Measurements from ENCODE around the gene ARHGAP22.

Gene ARHGAP22

GRCh38 chr10:48476279-48476982 lies 128.4 kb downstream of the ARHGAP22 start:
- ATAC-seq (ENCODE audit: low read depth), result no peak
- H3K4me1 ChIP-seq (ENCODE audit: insufficient read depth, poor library complexity, severe bottlenecking), result peaks cover 5% of the 10 kb centered on the region
- H3K4me3 ChIP-seq (ENCODE audit: severe bottlenecking), result no peak overlapping the region
- TF ChIP-seq CTCF (IDR thresholded peaks at IDR 0.05; ENCODE audit: poor library complexity, severe bottlenecking), result no peak
- H3K27ac ChIP-seq (ENCODE audit: poor library complexity, severe bottlenecking), result no peak overlapping the region
- no peaks in the 10 kb centered on the region for H3K27me3 ChIP-seq (ENCODE audit: insufficient read depth, poor library complexity, severe bottlenecking)
- no peaks in the 10 kb centered on the region for H3K9me3 ChIP-seq (ENCODE audit: severe bottlenecking)
- no peaks in the 10 kb centered on the region for H3K36me3 ChIP-seq (ENCODE audit: low read depth)
- DNase-seq (ENCODE audit: low spot score), result no peak

- Histone ChIP-seq H3K9me3 (ENCODE audit: severe bottlenecking) (no peaks in the 10 kb centered on the region), H3K27me3 (ENCODE audit: insufficient read depth, poor library complexity, severe bottlenecking) (no peaks in the 10 kb centered on the region), H3K36me3 (ENCODE audit: low read depth) (no peaks in the 10 kb centered on the region), H3K4me1 (ENCODE audit: insufficient read depth, poor library complexity, severe bottlenecking) (peaks cover 10% of the 10 kb centered on the region), H3K4me3 (ENCODE audit: severe bottlenecking) (no peak overlapping the region), H3K27ac (ENCODE audit: poor library complexity, severe bottlenecking) (no peak overlapping the region)
- DNase-seq (ENCODE audit: low spot score), result no peak
- no peak for TF ChIP-seq CTCF (IDR thresholded peaks at IDR 0.05; ENCODE audit: poor library complexity, severe bottlenecking)
- ATAC-seq (ENCODE audit: low read depth), result no peak
These were observed 129.0 kb downstream of the ARHGAP22 start for GRCh38 chr10:48475943-48476278.

GRCh38 chr10:48474765-48475365 lies 130.0 kb downstream of the ARHGAP22 start:
- no peak for DNase-seq (ENCODE audit: low spot score)
- no peaks in the 10 kb centered on the region for H3K27me3 ChIP-seq (ENCODE audit: insufficient read depth, poor library complexity, severe bottlenecking)
- H3K9me3 ChIP-seq (ENCODE audit: severe bottlenecking), result no peaks in the 10 kb centered on the region
- H3K4me3 ChIP-seq (ENCODE audit: severe bottlenecking), result no peak overlapping the region
- H3K4me1 ChIP-seq (ENCODE audit: insufficient read depth, poor library complexity, severe bottlenecking), result peaks cover 10% of the 10 kb centered on the region
- H3K36me3 ChIP-seq (ENCODE audit: low read depth), result no peaks in the 10 kb centered on the region
- H3K27ac ChIP-seq (ENCODE audit: poor library complexity, severe bottlenecking), result no peak overlapping the region
- no peak for ATAC-seq (ENCODE audit: low read depth)
- no peak for TF ChIP-seq CTCF (IDR thresholded peaks at IDR 0.05; ENCODE audit: poor library complexity, severe bottlenecking)

- H3K27me3 ChIP-seq (ENCODE audit: insufficient read depth, poor library complexity, severe bottlenecking), result no peaks in the 10 kb centered on the region
- H3K27ac ChIP-seq (ENCODE audit: poor library complexity, severe bottlenecking), result no peak overlapping the region
- ATAC-seq (ENCODE audit: low read depth), result no peak
- H3K4me1 ChIP-seq (ENCODE audit: insufficient read depth, poor library complexity, severe bottlenecking), result peaks cover 10% of the 10 kb centered on the region
- no peak for DNase-seq (ENCODE audit: low spot score)
- H3K4me3 ChIP-seq (ENCODE audit: severe bottlenecking), result no peak overlapping the region
- H3K9me3 ChIP-seq (ENCODE audit: severe bottlenecking), result no peaks in the 10 kb centered on the region
- H3K36me3 ChIP-seq (ENCODE audit: low read depth), result no peaks in the 10 kb centered on the region
- TF ChIP-seq CTCF (IDR thresholded peaks at IDR 0.05; ENCODE audit: poor library complexity, severe bottlenecking), result no peak
These were observed 131.2 kb downstream of the ARHGAP22 start for GRCh38 chr10:48473704-48474103.

- H3K27ac ChIP-seq (ENCODE audit: poor library complexity, severe bottlenecking), result no peak overlapping the region
- peaks cover 10% of the 10 kb centered on the region for H3K4me1 ChIP-seq (ENCODE audit: insufficient read depth, poor library complexity, severe bottlenecking)
- H3K36me3 ChIP-seq (ENCODE audit: low read depth), result no peaks in the 10 kb centered on the region
- no peak for TF ChIP-seq CTCF (IDR thresholded peaks at IDR 0.05; ENCODE audit: poor library complexity, severe bottlenecking)
- DNase-seq (ENCODE audit: low spot score) (no peak), ATAC-seq (ENCODE audit: low read depth) (no peak)
- H3K4me3 ChIP-seq (ENCODE audit: severe bottlenecking), result no peak overlapping the region
- H3K27me3 ChIP-seq (ENCODE audit: insufficient read depth, poor library complexity, severe bottlenecking), result no peaks in the 10 kb centered on the region
- H3K9me3 ChIP-seq (ENCODE audit: severe bottlenecking), result no peaks in the 10 kb centered on the region
These were observed 132.3 kb downstream of the ARHGAP22 start for GRCh38 chr10:48472501-48473069.
